ENCODE data around the gene TMEM255A.

The TMEM255A gene

DNA sequence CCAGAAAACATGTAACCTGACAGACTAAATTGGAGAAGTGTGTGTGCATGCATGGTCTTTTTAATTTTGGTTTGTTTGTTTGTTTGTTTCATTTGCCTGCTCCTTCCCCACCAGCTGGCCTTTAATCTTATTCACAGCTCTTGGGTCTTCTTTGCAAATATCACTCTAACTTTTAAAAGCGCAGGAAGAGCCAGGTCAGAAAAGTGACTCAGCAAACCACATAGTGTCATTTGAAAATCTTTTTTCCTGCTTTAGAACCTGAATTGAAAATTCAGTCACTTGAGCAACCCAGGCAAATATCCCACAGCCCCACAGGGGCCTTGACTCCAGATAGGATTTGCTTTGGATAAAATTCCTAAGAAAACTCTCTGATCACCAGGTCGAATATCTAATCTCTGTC, 4.6 kb downstream of the TMEM255A start:
- DNase-seq = no peak

GRCh38 chrX:120305531-120306141, 5.6 kb downstream of the TMEM255A start:
- no peak for DNase-seq

DNA sequence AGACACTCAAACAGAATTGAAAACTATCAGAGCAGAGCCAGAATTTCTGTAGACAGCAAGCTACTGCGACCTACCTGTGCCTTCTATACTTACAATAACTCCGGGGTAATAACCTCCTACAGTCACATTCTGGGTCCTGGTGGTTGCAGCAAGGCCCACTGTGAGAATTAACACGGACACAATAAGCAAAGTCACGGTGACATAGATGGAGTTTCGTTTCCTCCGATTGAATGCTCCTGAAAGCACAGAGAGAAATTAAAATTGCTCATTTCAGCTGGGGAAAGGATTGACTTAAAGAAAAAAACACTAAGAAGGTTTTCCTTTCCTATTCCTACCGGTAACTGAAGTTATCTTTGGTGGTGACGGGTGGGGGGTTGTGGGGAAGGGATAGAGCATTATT, 7.0 kb downstream of the TMEM255A start:
- no peak for DNase-seq

DNA sequence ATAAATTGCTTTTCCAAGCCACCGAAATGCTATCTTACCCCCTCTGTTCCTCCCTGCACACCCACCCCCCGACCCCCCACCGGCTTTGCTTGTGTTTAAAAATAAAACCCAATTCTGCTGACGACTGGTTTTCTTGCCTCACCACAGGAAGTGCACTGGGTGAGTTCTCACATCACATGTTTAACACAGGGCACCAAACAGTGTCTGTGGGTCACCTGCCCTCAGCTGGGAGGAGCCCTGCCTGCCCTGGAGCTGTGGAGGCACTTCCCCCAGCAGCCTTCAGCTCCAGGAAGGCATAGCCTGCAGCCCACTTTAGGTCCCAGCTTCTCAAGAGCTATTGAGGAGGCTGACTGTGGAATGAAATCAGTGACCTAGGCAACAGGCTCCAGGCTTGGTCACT, 8.8 kb downstream of the TMEM255A start:
- peak; percentile 68 for DNase-seq

GRCh38 chrX:120301960-120302359, 9.3 kb downstream of the TMEM255A start:
- DNase-seq = no peak

- DNase-seq = no peak
Measured at GRCh38 chrX:120301497-120301896, 9.8 kb downstream of the TMEM255A start.

DNA sequence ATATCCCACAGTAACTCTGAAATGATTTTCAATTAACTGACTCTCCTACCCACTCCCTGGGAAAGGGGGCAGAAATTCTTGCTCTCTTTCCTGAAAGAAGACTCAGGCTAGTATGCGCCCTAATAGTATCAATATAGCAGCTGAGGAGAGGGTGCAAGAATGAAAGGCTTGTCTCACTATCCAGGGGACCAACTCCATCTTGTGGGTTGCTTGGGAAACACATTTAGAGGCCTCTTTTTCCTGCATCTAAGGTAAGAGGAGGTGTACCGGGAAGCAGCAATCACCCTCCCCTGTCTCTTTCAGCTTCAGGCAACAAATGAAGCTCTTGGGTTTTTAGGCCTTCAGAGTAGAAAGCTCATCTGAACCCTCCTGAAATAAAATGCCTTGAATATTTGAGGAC, 11.3 kb downstream of the TMEM255A start:
- no peak for DNase-seq

GRCh38 chrX:120297923-120298322, 13.3 kb downstream of the TMEM255A start:
- no peak for DNase-seq

DNA sequence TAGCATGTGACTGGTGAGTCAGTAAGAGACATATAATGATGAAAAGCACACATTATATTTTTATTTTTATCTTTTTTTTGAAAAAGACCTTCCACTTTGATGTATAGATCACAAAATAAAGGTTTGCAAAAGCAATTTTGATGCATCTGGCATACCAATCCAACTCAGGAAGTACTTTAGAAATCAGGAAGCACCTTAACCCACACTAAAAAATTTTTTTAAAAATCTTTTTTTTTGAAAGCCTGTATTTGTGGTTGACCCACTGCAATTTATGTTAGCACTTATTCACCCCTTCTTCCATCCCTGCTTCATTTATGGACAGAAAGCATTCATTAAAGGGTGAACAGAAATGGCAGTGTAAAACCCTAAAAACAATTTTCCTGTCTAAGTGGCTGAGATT, 16.6 kb downstream of the TMEM255A start:
- DNase-seq = no peak

GRCh38 chrX:120293015-120293414, 18.2 kb downstream of the TMEM255A start:
- DNase-seq = no peak

DNA sequence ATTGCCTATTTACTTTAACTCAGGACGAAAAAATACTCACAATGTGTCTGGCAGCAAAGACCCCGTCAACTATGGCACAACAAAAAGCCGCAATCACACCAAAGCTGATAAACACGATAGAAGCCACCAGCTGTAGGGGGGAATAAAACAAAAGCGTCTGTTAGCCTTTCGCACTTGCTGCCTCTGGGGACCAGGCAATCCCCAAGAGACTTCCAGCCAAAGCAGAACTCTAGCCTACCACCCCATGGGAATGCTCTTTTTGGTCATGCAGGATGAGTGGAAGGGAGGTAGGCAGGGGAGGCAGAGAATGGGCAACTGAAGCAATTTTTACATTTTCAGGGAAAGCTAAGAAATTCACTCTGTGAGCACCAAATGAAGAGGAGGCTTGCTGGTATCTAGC, 20.1 kb downstream of the TMEM255A start:
- DNase-seq = no peak

DNA sequence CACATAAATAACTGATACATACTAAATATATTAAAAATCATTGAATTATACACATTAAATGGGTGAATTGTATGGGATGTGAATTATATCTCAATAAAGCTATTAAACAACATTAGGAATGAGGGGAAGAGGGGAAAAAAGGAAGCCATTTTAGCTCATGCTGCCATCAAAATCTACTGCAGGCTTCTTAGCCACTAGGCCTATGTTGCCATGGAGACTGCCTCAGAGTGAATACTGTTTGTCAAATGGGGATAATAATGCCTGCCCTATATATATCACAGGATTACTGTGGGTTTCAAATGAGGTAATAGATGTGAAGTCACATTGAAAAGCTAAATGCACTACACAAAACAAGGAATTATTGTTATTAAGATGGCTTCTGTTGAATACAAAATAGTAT, 21.2 kb downstream of the TMEM255A start:
- DNase-seq = no peak

- DNase-seq = no peak
Measured at GRCh38 chrX:120287513-120288112, 23.6 kb downstream of the TMEM255A start.

DNA sequence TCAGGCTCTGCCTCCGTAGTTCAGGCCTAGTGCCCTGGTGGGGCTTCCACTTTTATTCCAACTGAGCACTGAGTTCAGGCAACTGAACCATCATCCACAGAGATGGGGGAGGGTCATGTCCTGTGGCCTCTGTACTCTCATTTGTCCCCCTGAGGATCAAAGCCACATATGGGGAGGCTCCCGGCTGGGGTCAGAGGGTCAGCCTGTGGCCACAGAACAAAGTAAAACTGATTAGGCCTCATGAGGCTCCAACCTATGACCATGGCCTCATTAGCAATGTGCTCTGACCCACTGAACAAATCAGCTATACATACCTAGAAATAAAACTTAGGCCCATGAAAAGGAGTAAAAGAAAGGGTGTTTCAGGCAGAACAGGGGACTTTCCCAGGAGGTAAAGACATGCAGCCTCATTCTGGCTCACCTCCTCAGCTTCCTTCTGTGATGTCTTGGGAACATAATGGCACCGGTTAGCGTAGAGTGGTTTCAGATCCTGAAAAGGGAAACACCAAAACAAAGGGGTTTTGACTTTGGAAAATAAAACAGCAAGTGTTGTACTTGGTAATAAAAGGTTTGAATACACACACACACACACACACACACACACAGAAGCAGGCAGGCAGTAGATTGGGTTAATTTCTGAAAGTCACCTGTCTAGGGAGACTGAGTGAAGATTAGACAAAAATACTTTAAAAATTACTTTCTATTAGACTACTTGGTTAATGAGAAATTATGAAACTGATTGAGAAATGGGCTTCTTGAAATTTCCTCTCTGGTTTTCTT, 24.3 kb downstream of the TMEM255A start:
- DNase-seq = no peak

DNA sequence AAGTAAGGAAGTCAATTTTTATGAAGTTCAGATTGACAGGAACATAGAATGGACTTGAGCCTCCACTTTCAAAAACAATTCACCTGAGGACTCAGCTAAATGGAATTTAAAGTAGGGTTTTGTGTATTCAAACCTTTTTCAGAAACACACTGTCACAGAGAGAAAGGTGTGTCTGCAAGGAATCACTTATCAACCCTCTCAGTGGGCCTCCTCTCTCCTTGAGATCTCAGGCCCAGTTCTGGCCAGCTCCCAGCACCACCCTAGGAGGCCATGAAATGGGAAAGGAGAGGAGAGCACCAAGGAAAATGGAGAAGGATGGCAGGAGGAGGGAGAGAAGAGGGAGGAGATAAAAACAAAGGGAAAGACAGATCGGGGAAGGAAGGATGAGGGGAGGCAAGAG, 28.6 kb downstream of the TMEM255A start:
- DNase-seq = no peak

DNA sequence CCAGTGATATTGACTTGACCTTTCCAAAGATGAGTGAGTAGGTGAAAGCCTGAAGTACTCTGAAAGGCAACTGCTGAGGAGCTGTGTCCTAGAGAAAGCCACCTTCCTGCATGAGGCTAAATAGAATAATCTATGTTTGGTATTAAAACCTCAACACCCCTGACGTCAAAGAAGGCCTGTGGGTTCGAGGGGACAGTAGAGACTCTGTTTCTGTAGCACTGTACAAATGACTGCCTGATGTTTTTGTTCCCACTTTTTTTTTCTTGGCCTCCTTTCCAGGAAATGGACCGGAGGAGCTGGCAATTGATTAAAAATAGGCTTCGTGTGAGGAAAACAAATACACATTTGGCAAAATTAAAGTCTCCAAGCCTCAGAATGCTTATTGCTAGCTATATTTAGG, 29.5 kb downstream of the TMEM255A start:
- DNase-seq = no peak

GRCh38 chrX:120281021-120281624, 30.1 kb downstream of the TMEM255A start:
- DNase-seq = no peak

GRCh38 chrX:120274958-120275357, 36.3 kb downstream of the TMEM255A start:
- DNase-seq = no peak

DNA sequence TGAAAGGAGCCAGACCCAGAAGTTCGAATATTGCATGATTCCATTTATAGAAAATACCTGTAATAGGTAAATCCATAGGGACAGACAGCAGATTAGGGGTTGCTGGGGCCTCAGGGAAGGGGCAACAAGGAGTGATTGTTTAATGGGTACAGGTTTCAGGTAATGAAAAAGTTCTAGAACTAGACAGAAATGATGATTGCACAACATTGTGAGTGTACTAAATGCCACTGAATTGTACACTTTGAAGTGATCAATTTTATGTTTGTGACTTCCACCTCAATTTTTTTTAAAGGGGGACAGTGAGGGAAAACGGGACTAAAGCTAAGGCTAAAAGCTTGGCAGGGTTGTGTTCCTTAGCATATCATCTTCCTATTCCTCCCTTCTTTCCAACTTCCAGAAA, 37.1 kb downstream of the TMEM255A start:
- DNase-seq = no peak

DNA sequence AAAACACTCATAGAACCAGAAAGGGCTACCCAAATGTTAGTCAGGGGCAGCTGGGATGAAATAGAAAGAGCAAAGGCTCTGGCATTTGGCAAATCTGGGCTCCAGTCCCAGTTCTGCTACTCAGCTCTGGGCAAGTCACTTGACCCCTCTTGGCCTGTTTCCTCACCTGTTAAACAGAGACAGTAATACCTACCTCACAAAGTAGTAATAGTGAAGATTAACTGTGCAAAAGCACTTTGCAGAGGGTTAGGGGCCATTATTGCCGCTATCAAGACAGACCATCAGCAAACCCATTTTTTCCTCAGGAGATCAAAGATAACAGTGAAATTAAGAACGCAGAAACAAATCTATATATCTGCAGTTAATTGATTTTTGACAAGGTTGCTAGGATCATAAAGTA, 40.0 kb downstream of the TMEM255A start:
- no peak for DNase-seq

- no peak for DNase-seq
Measured at GRCh38 chrX:120270567-120270966, 40.7 kb downstream of the TMEM255A start.

- DNase-seq = peak; percentile 26 to 31
Measured at GRCh38 chrX:120269373-120270035, 41.8 kb downstream of the TMEM255A start.

- no peak for DNase-seq
Measured at GRCh38 chrX:120264341-120264740, 46.9 kb downstream of the TMEM255A start.

Data from CD4-positive, alpha-beta T cell treated with Interleukin-1 beta for 1 hour (primary cell).